Skeletal muscle cell (primary cell): ENCODE results near the gene VIT.

Experiments
- DNase-seq: peaks from one replicate; pipeline ENCODE4 v3.0.0-alpha.2; 2010; ENCODE audit warnings: low read depth
- H3K4me3 ChIP-seq: 2 replicates; pipeline ENCODE4 v1.5.1; 2011; ENCODE audit warnings: low read depth, mild to moderate bottlenecking, control low read depth, low read length, moderate library complexity

Gene VIT

DNA sequence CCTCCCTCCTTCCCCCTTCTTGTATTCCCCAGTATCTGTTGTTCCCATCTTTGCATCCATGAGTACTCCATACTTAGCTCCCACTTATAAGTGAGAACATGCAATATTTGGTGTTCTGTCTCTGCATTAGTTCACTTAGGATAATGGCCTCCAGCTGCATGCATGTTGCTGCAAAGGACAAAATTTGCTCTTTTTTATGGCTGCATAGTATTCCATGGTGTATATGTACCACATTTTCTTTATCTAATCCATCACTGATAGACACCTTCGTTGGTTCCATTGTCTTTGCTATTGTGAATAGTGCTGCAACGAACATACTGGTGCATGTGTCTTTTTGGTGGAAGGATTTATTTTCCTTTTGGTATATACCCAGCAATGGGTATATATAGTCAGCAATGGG lies 47.4 kb downstream of the VIT start:
- no peak overlapping the region for H3K4me3 ChIP-seq
- DNase-seq, result no peak

- no peak for DNase-seq
- H3K4me3 ChIP-seq, result no peak overlapping the region
Observed at GRCh38 chr2:36748166-36748565, 51.7 kb downstream of the VIT start.

DNA sequence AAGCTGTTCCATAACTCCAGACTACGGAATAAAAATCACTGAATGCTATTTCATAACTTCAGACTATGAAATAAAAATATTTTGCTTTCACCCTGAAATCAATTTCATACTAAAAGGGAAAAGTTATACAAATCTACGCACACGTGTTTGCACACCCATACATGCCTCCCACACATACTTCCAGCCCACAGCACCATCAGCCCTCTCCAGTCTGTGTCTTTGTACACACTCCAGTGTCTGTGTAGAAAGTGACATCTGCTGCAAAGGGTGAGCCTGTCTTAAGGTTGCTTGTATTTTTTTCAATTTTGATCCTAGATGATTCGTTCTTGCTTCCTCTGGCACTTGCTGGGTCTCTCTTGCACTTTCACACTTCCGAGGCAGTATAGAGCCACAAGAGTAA lies 53.6 kb downstream of the VIT start:
- no peak overlapping the region for H3K4me3 ChIP-seq

GRCh38 chr2:36753706-36754221 lies 57.3 kb downstream of the VIT start:
- DNase-seq, result no peak
- H3K4me3 ChIP-seq, result no peak overlapping the region

More for the DNA sequence above, 53.6 kb downstream of the VIT start:
- no peak for DNase-seq

GRCh38 chr2:36754578-36754977 lies 58.1 kb downstream of the VIT start:
- DNase-seq, result no peak
- no peak overlapping the region for H3K4me3 ChIP-seq

DNA sequence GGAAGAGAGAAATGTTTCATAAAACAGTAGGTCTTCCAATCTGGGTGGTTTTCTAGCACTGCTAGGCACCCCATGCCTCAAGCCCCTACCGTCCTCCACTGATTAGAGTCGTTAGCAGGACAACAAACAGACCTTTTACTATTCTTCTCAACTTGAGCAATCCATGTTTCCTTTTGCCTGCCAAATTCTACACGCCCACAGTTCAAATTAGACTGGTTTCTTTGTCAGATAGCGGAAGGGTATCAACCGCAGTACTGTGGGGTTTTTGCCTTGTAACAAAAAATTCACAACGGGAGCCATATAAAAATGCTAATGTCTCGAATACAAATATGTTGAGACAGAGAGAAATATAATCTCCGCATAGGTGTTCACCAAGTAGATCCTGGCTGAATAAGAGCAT lies 59.9 kb downstream of the VIT start:
- no peak for DNase-seq
- H3K4me3 ChIP-seq, result no peak overlapping the region

DNA sequence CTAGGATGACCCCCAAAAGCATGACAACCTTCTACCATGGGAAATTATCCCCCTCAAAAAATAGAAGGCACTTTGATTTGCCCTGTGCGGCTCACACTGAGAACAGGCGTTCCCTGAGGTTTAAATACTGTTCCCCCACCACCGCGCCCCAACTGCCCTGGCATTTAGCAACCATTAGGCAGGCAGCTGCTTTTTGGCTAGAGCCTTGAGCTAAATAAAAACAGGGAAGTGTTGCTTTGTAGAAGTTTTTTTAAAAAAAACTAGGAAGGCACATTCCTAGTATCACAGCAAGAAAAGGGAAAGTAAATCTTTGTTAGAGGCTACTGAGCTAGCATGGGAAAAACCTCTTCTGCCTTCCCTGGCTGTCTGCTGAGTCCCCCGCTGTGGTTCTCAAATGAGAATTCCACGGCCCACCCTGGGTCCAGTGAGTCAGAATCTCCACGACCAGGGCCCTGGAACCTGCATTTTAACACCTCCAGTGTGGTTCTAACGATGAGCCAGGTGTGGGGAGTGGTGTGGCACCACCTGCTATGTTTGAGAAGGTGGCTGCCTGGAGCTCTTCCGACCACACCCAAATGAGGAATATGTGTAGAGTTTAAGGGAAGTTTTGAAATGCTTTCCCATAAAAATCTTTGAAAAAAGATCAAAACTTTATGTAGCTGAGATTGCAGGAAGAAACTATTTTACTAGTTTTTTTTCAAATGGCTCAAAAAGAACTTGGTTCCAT lies 66.4 kb downstream of the VIT start:
- no peak for DNase-seq
- no peak overlapping the region for H3K4me3 ChIP-seq

- DNase-seq, result no peak
- no peak overlapping the region for H3K4me3 ChIP-seq
Observed at GRCh38 chr2:36769106-36769505, 72.6 kb downstream of the VIT start.

- no peak overlapping the region for H3K4me3 ChIP-seq
- DNase-seq, result no peak
Observed at GRCh38 chr2:36770542-36771287, 74.2 kb downstream of the VIT start.

DNA sequence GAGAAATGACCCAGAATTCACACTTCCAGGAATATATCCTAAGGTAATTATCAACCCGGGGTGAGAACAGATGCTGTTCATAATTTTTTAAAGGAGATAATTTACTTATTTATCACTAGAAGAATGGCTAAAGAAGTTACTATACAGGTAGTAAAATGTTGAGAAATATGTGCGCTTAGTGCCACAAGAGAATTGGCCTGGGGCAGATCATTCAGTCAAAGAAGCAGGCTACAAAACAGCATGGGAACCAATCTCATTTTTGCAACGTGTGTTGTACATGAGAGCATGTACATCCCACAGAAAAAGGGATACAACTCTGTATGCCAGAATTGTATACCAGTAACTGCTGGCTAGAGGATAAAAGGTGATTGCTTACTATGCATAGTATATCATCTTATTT lies 75.2 kb downstream of the VIT start:
- H3K4me3 ChIP-seq, result no peak overlapping the region
- no peak for DNase-seq

- H3K4me3 ChIP-seq, result no peak overlapping the region
- no peak for DNase-seq
Observed at GRCh38 chr2:36773947-36774346, 77.4 kb downstream of the VIT start.

GRCh38 chr2:36775261-36775660 lies 78.8 kb downstream of the VIT start:
- no peak for DNase-seq

DNA sequence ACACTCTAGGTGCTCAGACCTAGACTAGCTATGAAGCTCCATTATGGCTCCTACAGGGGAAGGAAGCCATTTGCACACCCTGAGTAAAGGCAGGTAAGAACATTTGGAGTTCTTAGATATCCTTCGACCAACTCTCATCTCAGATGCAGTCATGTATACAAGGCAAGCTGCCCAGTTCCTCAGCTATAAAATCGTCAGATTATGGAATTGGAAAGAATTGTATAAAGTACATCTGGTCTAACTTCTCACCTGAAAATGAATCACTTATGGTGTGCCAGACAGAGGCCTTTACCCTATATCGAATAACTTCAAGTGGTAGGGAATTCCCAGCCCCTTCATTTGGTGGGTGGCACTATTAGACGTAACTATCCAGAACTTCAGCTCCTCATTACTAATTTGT lies 79.3 kb downstream of the VIT start:
- DNase-seq, result no peak
- no peak overlapping the region for H3K4me3 ChIP-seq

More at GRCh38 chr2:36775261-36775660, 78.8 kb downstream of the VIT start:
- no peak overlapping the region for H3K4me3 ChIP-seq

DNA sequence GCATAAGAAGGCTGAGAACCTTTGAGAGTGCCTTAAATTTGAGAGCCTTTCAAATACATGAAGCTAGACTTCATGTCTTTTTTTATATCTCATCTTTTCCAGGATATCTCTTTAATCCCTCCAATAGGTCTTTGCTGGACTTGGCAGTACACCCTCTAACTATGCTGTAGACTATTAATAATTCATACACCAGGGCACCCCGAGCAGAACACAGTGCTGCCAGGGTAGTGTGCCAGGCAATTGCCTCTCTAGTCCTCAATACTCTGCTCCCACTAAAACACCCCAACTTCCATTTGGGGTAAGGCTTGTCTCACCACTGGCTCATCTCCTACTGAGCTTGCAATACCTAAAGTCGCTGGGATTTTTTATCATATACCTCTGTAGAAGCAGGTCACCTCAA lies 80.8 kb downstream of the VIT start:
- no peak overlapping the region for H3K4me3 ChIP-seq
- DNase-seq, result no peak

DNA sequence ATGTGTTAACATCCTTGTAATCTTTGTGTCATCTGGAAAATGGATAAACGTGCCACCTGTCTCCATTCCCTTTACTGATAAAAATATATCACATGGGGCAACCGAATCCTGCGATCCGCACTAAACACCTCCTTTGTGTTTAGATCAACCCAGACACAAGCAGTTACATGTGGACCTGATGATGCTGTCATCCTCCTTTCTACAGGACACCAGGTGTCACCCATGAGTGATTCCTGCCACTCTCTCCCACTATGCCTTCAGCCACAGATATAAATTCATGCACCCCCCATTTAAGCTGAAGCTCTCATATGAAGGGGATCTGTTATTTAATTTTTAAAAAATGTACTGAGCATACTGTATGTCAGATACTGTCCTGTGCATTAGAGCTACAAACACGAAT lies 81.3 kb downstream of the VIT start:
- no peak overlapping the region for H3K4me3 ChIP-seq
- no peak for DNase-seq

DNA sequence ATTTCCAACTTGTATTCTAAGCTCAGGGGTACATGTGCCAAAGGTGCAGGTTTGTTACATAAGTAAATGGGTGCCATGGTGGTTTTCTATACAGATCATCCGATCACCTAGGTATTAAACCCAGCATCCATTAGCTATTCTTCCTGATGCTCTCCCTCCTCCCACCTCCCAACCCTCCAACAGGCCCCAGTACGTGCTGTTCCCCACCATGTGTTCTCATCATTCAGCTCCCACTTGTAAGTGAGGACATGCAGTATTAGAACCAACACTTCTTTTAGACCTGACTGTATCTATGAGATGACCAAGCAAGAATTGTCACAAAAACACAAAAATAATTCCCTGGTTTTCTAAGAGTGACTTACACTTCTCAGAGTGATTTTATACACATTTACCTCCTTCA lies 83.0 kb downstream of the VIT start:
- no peak for DNase-seq
- no peak overlapping the region for H3K4me3 ChIP-seq

DNA sequence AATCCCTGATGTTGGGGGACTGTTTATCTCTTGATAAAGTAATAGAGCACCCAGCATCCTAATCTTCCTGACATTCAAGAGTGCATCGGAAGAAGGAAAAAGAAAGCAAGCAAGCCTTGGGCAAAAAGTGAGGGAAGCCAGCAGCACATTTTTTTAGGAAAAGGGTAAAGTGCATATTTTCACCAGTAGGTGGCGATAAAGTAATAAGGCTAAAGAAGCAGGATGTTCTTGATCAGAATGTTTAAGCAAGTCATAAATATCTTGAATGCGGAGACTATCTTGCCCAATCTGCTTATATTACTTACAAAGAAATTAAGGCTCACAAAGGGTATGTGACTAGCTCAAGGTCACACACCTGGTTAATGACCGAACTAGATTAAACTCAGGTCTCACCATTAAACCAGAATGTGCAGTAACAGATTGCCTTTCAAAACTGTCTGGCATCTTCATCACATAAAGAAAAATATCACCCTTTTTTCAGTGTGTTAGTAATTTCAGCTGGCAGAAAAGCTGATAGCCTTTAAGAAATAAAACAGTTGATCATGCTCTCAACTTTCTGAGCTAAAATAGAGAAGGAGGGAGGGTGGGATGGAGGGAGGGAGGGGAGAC lies 83.8 kb downstream of the VIT start:
- DNase-seq, result peak; percentile 18
- peak overlapping the region; percentile 2 for H3K4me3 ChIP-seq

- no peak overlapping the region for H3K4me3 ChIP-seq
- no peak for DNase-seq
Observed at GRCh38 chr2:36781907-36782720, 85.6 kb downstream of the VIT start.

- no peak for DNase-seq
- no peak overlapping the region for H3K4me3 ChIP-seq
Observed at GRCh38 chr2:36783246-36783645, 86.7 kb downstream of the VIT start.
